Measurements from ENCODE around the gene ADAMTSL5.

The ADAMTSL5 gene

GRCh38 chr19:1483979-1484428, 28.8 kb downstream of the ADAMTSL5 start:
- Histone ChIP-seq H4K20me1 (ENCODE audit: insufficient read depth, low read length) (no peaks in the 10 kb centered on the region), H3K4me2 (ENCODE audit: low read length) (no peak overlapping the region), H3K4me1 (ENCODE audit: insufficient read depth, low read length, severe bottlenecking) (peaks cover 6% of the 10 kb centered on the region), H3K9ac (ENCODE audit: low read length) (no peak overlapping the region), H3K27ac (ENCODE audit: low read depth, low read length, poor library complexity, severe bottlenecking) (no peak overlapping the region), H3K79me2 (ENCODE audit: insufficient read depth, low read length) (no peaks in the 10 kb centered on the region), H3K9me3 (ENCODE audit: low read length) (no peaks in the 10 kb centered on the region), H3K4me3 (ENCODE audit: low read depth, low read length, poor library complexity, severe bottlenecking) (no peak overlapping the region), H2AFZ (ENCODE audit: low read length) (no peak overlapping the region), H3K27me3 (ENCODE audit: insufficient read depth, low read length) (no peaks in the 10 kb centered on the region; the same call in 1 of the 2 replicates), H3K36me3 (ENCODE audit: insufficient read depth, low read length) (no peaks in the 10 kb centered on the region), H3F3A (ENCODE audit: insufficient read depth, low read length) (no peaks in the 10 kb centered on the region), H3K9me2 (ENCODE audit: low read depth, low read length) (no peaks in the 10 kb centered on the region)
- TF ChIP-seq EZH2 (IDR thresholded peaks at IDR 0.05; ENCODE audit: borderline replicate concordance, low read length) (no peak), CTCF (IDR thresholded peaks at IDR 0.05; ENCODE audit: low read length) (no peak)

- no peaks in the 10 kb centered on the region for H3K79me2 ChIP-seq (ENCODE audit: insufficient read depth, low read length)
- no peak overlapping the region for H3K4me3 ChIP-seq (ENCODE audit: low read depth, low read length, poor library complexity, severe bottlenecking)
- no peaks in the 10 kb centered on the region for H3K9me3 ChIP-seq (ENCODE audit: low read length)
- H4K20me1 ChIP-seq (ENCODE audit: insufficient read depth, low read length) = no peaks in the 10 kb centered on the region
- H3K27me3 ChIP-seq (ENCODE audit: insufficient read depth, low read length) = no peaks in the 10 kb centered on the region; the same call in 1 of the 2 replicates
- no peak overlapping the region for H3K27ac ChIP-seq (ENCODE audit: low read depth, low read length, poor library complexity, severe bottlenecking)
- no peak overlapping the region for H3K9ac ChIP-seq (ENCODE audit: low read length)
- no peak overlapping the region for H3K4me2 ChIP-seq (ENCODE audit: low read length)
- H3K9me2 ChIP-seq (ENCODE audit: low read depth, low read length) = no peaks in the 10 kb centered on the region
- H3F3A ChIP-seq (ENCODE audit: insufficient read depth, low read length) = no peaks in the 10 kb centered on the region
- no peak for TF ChIP-seq EZH2 (IDR thresholded peaks at IDR 0.05; ENCODE audit: borderline replicate concordance, low read length)
- no peak for TF ChIP-seq CTCF (IDR thresholded peaks at IDR 0.05; ENCODE audit: low read length)
- no peaks in the 10 kb centered on the region for H3K36me3 ChIP-seq (ENCODE audit: insufficient read depth, low read length)
- H3K4me1 ChIP-seq (ENCODE audit: insufficient read depth, low read length, severe bottlenecking) = peaks cover 8% of the 10 kb centered on the region
- H2AFZ ChIP-seq (ENCODE audit: low read length) = no peak overlapping the region
Observed at GRCh38 chr19:1483131-1483978, 29.5 kb downstream of the ADAMTSL5 start.

- H3K4me2 ChIP-seq (ENCODE audit: low read length) = no peak overlapping the region
- peaks cover 14% of the 10 kb centered on the region for H3K4me1 ChIP-seq (ENCODE audit: insufficient read depth, low read length, severe bottlenecking)
- no peaks in the 10 kb centered on the region for H3F3A ChIP-seq (ENCODE audit: insufficient read depth, low read length)
- H3K27ac ChIP-seq (ENCODE audit: low read depth, low read length, poor library complexity, severe bottlenecking) = no peak overlapping the region
- H3K79me2 ChIP-seq (ENCODE audit: insufficient read depth, low read length) = no peaks in the 10 kb centered on the region
- H3K27me3 ChIP-seq (ENCODE audit: insufficient read depth, low read length) = no peaks in the 10 kb centered on the region; the same call in 1 of the 2 replicates
- TF ChIP-seq CTCF (IDR thresholded peaks at IDR 0.05; ENCODE audit: low read length) (no peak), EZH2 (IDR thresholded peaks at IDR 0.05; ENCODE audit: borderline replicate concordance, low read length) (no peak)
- no peaks in the 10 kb centered on the region for H3K9me3 ChIP-seq (ENCODE audit: low read length)
- no peak overlapping the region for H2AFZ ChIP-seq (ENCODE audit: low read length)
- no peak overlapping the region for H3K4me3 ChIP-seq (ENCODE audit: low read depth, low read length, poor library complexity, severe bottlenecking)
- H4K20me1 ChIP-seq (ENCODE audit: insufficient read depth, low read length) = no peaks in the 10 kb centered on the region
- no peaks in the 10 kb centered on the region for H3K9me2 ChIP-seq (ENCODE audit: low read depth, low read length)
- no peaks in the 10 kb centered on the region for H3K36me3 ChIP-seq (ENCODE audit: insufficient read depth, low read length)
- H3K9ac ChIP-seq (ENCODE audit: low read length) = no peak overlapping the region
Observed at GRCh38 chr19:1482361-1483130, 30.3 kb downstream of the ADAMTSL5 start.

All from OCI-LY1 (cell line).